GM12801 (cell line): ENCODE results near the gene ARMH3.

Source experiments
- CTCF ChIP-seq: IDR thresholded peaks from one replicate; pipeline ENCODE4 v1.5.1; 2011; ENCODE audit warnings: control low read depth; ENCODE audit not compliant: insufficient read length; ENCODE audit errors: extremely low read depth

ARMH3 gene

GRCh38 chr10:101827919-101828600 is 227.9 kb downstream of the ARMH3 start:
- TF ChIP-seq CTCF, result no peak

GRCh38 chr10:101826852-101827434 is 229.0 kb downstream of the ARMH3 start:
- no peak for TF ChIP-seq CTCF

GRCh38 chr10:101824736-101825135 is 231.2 kb downstream of the ARMH3 start:
- no peak for TF ChIP-seq CTCF

- no peak for TF ChIP-seq CTCF
Measured at GRCh38 chr10:101818872-101819633, 236.9 kb downstream of the ARMH3 start.

GRCh38 chr10:101818119-101818871 is 237.7 kb downstream of the ARMH3 start, which contains the start of gene OGA:
Gene OGA, minus strand, starts transcription at chr10:101818444. Its CDS starts 422 bp downstream, at chr10:101818022.
- no peak for TF ChIP-seq CTCF

- no peak for TF ChIP-seq CTCF
Measured at GRCh38 chr10:101817337-101818118, 238.4 kb downstream of the ARMH3 start.

GRCh38 chr10:101816913-101817336 is 239.0 kb downstream of the ARMH3 start:
- TF ChIP-seq CTCF, result no peak
